Activated CD4-positive, CD25-positive, alpha-beta regulatory T cell treated with anti-CD3 and anti-CD28 coated beads, Interleukin-2, amount 50 U/mL, for 16 hours (primary cell): ENCODE results near the gene CDH5.
"Not testable (repeated sequence)": the region's sequence is repeated elsewhere in the genome, so short reads cannot be mapped to it uniquely, and the experiment has no call there.

Source experiments
- DNase-seq: peaks from one replicate; pipeline ENCODE4 v3.0.0-alpha.2; 2020; ENCODE audit warnings: low read depth, low spot score

Gene CDH5

GRCh38 chr16:66366433-66367299, at the start of gene CDH5:
Gene CDH5 (plus strand): TSS chr16:66366691. CDS start chr16:66379338, 12,647 bp downstream.
- no peak for DNase-seq

GRCh38 chr16:66318505-66318904, 48.0 kb upstream of the CDH5 start:
- DNase-seq, result no peak

DNA sequence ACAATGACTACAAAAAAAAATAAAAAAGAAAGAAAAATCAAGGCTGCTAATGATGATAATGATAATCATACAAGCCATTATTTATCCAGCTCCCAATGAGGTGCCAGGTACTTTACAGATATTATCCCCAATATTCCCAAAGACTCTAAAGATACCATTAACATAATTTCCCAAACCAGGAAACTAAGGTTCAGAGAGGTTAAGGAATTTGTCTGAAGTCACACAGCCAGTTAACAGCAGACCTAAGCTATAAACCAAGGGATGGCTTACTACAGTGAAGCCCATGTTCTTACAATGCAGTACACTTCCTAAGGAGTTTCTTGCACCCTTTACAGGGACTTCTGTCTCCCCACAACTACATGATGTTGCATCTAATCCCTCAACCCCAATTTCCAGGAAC, 45.7 kb upstream of the CDH5 start:
- DNase-seq, result no peak

DNA sequence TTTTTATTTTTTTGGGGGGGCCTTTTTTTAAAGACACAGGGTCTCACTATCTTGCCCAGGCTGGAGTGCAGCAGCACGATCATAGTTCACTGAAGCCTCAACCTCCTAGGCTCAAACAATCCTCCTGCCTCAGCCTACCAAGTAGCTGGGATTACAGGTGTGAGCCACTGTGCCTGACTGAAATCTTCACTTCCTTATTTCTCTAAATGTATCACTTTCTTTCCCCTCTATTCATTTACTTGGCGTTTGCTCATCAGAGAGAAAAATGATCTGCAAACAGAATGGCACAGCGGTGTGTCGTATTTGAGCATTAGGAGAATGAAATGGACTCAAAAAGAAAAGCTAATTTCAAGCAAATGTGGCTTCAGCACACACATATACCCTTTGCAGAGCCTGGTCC, 44.3 kb upstream of the CDH5 start:
- no peak for DNase-seq

DNA sequence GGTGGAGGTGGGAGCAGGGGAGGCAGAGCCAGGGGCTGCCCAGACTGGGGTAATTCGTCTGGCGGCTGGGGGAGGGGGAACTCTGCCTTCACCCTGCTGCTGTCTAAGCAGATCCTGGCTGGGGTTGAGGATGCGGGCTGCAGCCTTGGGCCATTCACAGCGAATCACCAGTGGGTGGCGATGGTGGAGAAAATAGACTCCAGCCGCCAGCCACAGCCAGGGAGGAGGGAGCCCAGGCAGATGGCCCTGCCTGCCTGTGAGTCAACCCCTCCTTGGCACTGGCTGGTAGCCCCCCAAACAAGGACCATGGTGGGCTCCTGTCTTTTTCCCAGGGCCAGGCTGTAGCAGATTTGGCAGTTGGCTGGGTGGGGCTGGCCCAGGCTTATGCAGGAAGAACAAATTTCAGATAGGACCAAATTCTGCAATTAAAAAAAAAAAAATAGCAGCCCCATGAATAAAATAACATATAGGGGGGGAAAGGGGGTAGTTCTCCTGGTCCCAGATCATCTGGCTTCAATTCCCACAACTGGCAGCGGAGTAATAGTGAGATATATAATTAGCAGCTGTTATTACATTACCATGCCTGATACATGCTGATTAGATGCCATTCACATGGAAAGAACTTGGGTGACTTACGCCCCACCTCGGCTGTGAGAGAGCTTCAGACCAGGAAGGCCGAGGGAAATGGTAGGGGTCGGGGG, 41.5 kb upstream of the CDH5 start:
- DNase-seq, result no peak

- no peak for DNase-seq
These were observed 40.6 kb upstream of the CDH5 start for GRCh38 chr16:66325717-66326376.

- DNase-seq, result no peak
These were observed 39.4 kb upstream of the CDH5 start for GRCh38 chr16:66326991-66327513.

- DNase-seq, result no peak
These were observed 38.2 kb upstream of the CDH5 start for GRCh38 chr16:66328282-66328681.

DNA sequence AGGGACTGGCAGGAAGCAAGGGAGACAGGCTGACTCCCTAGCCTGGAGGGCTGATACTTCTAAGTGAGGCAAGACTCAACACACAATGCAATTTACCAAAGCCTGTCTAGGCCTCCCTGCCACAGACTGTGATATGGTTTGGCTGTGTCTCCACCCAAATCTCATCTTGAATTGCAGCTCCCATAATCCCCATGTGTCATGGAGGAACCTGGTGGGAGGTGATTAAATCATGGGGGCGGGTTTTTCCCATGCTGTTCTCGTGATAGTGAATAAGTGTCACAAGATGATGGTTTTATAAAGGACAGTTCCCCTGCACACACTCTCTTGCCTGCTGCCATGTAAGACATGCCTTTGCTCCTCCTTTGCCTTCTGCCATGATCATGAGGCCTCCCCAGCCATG, 35.0 kb upstream of the CDH5 start:
- not testable (repeated sequence) for DNase-seq

DNA sequence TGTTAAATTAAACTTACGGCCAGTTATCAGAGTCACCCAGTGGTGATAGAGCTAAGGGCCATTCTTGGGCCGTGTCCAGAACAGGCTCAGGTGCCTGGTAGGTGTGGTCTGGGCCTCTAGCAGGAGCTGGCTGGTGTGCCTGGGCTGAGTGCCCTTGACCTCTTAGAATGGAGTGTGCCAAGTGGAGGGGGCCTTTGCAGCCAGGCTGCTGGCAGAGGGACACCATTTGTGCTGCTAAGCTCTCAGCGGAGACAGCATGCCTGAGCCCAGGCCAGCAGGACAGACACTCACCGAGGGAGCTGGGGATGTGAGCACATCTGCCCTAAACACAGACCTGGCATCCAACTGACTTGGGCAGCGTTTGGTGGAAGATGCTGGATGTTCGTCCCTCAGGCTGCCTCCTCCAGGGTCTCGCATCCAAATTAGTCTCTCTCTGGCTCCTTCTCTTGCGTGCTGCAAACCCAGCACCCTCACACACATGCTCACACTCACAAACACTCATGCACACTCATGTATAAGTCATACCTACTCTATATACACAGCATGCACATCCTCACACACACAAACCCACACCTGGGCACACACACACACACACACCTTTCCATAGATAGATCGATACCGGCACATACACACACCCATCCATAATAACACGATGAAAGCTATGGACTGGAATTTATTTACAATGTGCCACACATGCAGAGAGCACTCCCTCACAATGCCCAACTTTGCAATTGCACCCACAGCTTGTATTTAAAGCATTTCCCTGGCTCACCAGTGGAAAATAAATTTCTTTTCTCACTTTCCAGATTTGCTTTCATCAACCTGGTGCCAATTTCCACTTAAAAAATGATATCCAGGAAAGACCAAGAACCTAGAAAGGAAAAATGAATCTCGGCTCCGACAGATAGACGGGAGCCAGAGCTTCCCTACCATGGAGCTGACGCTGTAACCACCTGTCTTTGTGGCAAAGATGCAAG, 33.6 kb upstream of the CDH5 start:
- no peak for DNase-seq

- DNase-seq, result no peak
These were observed 31.5 kb upstream of the CDH5 start for GRCh38 chr16:66334853-66335574.

- DNase-seq, result no peak
These were observed 30.7 kb upstream of the CDH5 start for GRCh38 chr16:66335704-66336329.

- no peak for DNase-seq
These were observed 28.9 kb upstream of the CDH5 start for GRCh38 chr16:66337463-66338188.

- DNase-seq, result no peak
These were observed 24.1 kb upstream of the CDH5 start for GRCh38 chr16:66342294-66342900.

- peak; percentile 28 for DNase-seq
These were observed 21.9 kb upstream of the CDH5 start for GRCh38 chr16:66344533-66345145.

- DNase-seq, result no peak
These were observed 20.3 kb upstream of the CDH5 start for GRCh38 chr16:66346221-66346620.

- no peak for DNase-seq
These were observed 14.2 kb upstream of the CDH5 start for GRCh38 chr16:66352304-66352703.

DNA sequence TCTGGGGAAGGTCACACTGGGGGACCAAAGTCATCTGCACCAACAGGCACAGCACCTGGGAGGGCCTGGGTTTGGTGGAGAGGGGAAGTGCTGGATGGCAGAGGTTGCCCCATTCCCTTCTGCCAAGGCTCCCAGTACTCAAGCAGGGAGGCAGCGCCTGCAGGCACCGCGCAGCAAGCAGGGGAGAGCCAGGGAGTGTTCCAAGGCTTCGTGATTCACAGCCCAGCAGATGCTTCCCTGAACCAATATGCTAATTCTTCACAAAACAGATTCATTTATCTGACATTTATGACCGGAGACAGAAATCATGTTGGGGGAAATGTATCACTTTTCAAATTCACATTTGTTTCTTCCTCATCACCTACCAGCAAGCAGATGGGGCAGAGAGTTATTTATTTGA, 13.4 kb upstream of the CDH5 start:
- no peak for DNase-seq
